HFFc6 (cell line): Measurements from ENCODE around the gene MAP4. TPM values are rescaled to one million over a fixed set of nuclear protein-coding genes. Genes with fewer than 3 reads are reported as not detected.

Experiments used
- DNase-seq: peaks from one replicate; pipeline ENCODE4 v3.0.0-alpha.2; 2018
- H3K27ac Mint-ChIP-seq: 2 replicates; pipeline ENCODE4 v1.8.0; 2020; ENCODE audit warnings: mild to moderate bottlenecking, mixed read lengths
- H3K27me3 Mint-ChIP-seq: 2 replicates; pipeline ENCODE4 v1.8.0; 2021; ENCODE audit warnings: mild to moderate bottlenecking, moderate library complexity, mixed read lengths; ENCODE audit not compliant: insufficient read depth
- H3K36me3 Mint-ChIP-seq: 2 replicates; pipeline ENCODE4 v1.8.0; 2021; ENCODE audit warnings: low read depth, mixed read lengths
- H3K4me1 Mint-ChIP-seq: 2 replicates; pipeline ENCODE4 v1.8.0; 2020; ENCODE audit warnings: low read depth, mixed read lengths
- H3K4me3 Mint-ChIP-seq: 2 replicates; pipeline ENCODE4 v1.8.0; 2020; ENCODE audit warnings: mild to moderate bottlenecking, moderate library complexity, mixed read lengths
- H3K9me3 Mint-ChIP-seq: 2 replicates; pipeline ENCODE4 v1.8.0; 2020; ENCODE audit warnings: mild to moderate bottlenecking, mixed read lengths
- total RNA-seq, 6 experiments: library from RNA; stranded (reverse); fragmentation: NEBNext Ultra II Directional; extraction: Animal tissue kit (Norgen Biotek cat#: 25700); gene quantifications; 2 replicates in 1 of 6; 3 replicates in 5 of 6; pipeline ENCODE4 v1.2.3, GENCODE V29; 2021
- TF ChIP-seq, protein P1 (sequence below): fragments of 200-600 bp; sonication (generic); IDR thresholded peaks from 2 replicates; pipeline ENCODE4 v1.5.0; 2021; ENCODE audit warnings: antibody characterized with exemption, mild to moderate bottlenecking

MAP4 gene
- total RNA-seq, 6 experiments from 2014 or later = 294 to 328 (median 312) TPM

GRCh38 chr3:48034000-48034516 lies 17.8 kb upstream of the MAP4 start:
- H3K27me3 Mint-ChIP-seq = peaks cover 6% of the 10 kb centered on the region
- H3K9me3 Mint-ChIP-seq = no peaks in the 10 kb centered on the region
- peaks cover 5% of the 10 kb centered on the region; the same call in 1 of the 2 replicates for H3K36me3 Mint-ChIP-seq
- H3K4me3 Mint-ChIP-seq = peak overlapping the region; percentile 58; the same call in 1 of the 2 replicates
- peaks cover 58% of the 10 kb centered on the region for H3K4me1 Mint-ChIP-seq
- DNase-seq = peak; percentile 80
- TF ChIP-seq, protein P1, sequence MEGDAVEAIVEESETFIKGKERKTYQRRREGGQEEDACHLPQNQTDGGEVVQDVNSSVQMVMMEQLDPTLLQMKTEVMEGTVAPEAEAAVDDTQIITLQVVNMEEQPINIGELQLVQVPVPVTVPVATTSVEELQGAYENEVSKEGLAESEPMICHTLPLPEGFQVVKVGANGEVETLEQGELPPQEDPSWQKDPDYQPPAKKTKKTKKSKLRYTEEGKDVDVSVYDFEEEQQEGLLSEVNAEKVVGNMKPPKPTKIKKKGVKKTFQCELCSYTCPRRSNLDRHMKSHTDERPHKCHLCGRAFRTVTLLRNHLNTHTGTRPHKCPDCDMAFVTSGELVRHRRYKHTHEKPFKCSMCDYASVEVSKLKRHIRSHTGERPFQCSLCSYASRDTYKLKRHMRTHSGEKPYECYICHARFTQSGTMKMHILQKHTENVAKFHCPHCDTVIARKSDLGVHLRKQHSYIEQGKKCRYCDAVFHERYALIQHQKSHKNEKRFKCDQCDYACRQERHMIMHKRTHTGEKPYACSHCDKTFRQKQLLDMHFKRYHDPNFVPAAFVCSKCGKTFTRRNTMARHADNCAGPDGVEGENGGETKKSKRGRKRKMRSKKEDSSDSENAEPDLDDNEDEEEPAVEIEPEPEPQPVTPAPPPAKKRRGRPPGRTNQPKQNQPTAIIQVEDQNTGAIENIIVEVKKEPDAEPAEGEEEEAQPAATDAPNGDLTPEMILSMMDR = no peak
- peak overlapping the region; percentile 74 for H3K27ac Mint-ChIP-seq

DNA sequence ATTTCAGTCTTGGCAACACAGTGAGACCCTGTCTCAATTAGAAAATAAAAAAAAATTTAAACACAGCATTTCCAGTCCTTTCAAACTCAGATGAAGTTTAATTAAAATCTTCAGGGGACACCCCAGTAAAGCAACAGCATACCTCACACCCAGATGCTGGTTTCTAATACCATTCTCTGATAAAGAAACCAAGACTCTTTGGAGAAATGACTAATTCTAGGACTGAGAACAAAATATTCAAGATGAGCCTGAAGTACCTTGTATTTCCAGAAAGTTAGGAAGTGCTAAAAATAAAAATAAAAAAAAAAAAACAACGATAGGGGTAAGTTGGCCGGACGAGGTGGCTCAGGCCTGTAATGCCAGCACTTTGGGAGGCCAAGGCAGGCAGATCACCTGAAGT lies 14.0 kb upstream of the MAP4 start:
- peaks cover 48% of the 10 kb centered on the region for H3K4me1 Mint-ChIP-seq
- no peak overlapping the region for H3K27ac Mint-ChIP-seq
- peaks cover 3% of the 10 kb centered on the region for H3K27me3 Mint-ChIP-seq
- DNase-seq = no peak
- no peak overlapping the region for H3K4me3 Mint-ChIP-seq
- H3K9me3 Mint-ChIP-seq = no peaks in the 10 kb centered on the region
- TF ChIP-seq, protein P1 = no peak
- peaks cover 5% of the 10 kb centered on the region; the same call in 1 of the 2 replicates for H3K36me3 Mint-ChIP-seq

DNA sequence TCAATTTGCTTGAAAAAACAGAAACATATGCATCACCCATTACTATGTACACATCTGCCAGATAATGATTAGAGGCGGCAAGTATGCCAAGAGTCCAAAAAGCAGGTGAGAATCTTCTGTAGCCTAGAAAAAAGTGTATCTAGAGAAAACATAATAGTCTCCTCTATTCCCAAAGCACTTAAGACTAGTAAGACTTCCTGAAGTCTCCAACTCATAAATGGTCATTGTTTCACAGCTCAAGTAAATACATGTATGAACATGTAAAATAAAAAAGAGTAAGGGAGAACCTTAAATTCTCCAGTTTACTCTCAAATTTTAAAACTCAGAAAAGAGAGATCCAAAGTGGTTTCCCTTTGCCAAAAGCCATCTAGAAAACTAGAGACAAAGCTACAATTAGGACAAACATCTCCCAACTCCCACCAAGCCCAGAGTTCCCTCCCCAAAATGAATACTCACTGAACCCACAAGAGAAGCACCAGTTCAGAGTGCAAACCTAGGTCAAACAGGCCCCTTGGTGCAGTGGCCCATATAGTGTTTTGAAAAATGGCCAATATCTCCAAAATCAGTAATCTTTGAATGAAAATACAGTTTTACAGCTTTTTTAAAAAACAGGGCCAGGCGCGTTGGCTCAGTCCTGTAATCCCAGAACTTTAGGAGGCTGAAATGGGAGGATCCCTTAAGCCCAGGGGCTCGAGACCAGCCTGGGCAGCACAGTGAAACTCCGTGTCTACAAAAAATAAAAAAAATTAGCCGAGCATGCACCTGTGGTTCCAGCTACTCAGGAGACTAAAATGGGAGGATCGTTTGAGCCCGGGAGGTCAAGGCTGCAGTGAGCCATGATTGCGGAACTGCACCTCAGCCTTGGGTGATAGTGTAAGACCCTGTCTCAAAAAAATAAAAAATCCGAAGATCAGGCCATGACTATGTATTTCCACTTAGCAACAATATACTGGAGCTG lies 11.0 kb upstream of the MAP4 start:
- TF ChIP-seq, protein P1 = no peak
- H3K36me3 Mint-ChIP-seq = peaks cover 5% of the 10 kb centered on the region; the same call in 1 of the 2 replicates
- H3K27ac Mint-ChIP-seq = peak overlapping the region; percentile 52; the same call in 1 of the 2 replicates
- no peak overlapping the region for H3K4me3 Mint-ChIP-seq
- peaks cover 46% of the 10 kb centered on the region for H3K4me1 Mint-ChIP-seq
- no peak for DNase-seq
- H3K27me3 Mint-ChIP-seq = no peaks in the 10 kb centered on the region; the same call in 1 of the 2 replicates
- no peaks in the 10 kb centered on the region for H3K9me3 Mint-ChIP-seq

GRCh38 chr3:48026098-48026497 lies 9.9 kb upstream of the MAP4 start:
- Mint-ChIP-seq H3K4me3 (no peak overlapping the region), H3K27me3 (no peaks in the 10 kb centered on the region; the same call in 1 of the 2 replicates), H3K9me3 (no peaks in the 10 kb centered on the region), H3K36me3 (peaks cover 10% of the 10 kb centered on the region), H3K27ac (no peak overlapping the region; the same call in 1 of the 2 replicates), H3K4me1 (peaks cover 46% of the 10 kb centered on the region)
- TF ChIP-seq, protein P1 = no peak
- DNase-seq = no peak

DNA sequence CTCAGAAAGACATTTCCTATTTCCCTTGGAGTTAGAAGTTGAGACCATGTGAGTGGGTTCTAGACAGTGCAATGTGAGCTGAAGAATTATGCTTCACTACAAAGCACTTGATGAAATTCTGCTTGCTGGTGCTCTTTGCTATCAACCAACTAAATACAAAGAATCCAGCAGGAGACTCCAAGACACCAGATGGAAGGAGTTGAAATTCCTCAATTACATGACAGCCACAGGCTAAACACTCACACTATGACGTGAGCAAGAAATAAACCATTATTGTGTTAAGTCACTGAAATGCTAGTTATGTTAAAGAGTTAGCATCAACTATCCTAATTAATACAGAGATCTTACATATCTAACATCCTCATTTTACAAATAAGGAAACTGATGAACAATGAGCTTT lies 8.2 kb upstream of the MAP4 start:
- peak overlapping the region; percentile 77 for H3K27ac Mint-ChIP-seq
- peaks cover 15% of the 10 kb centered on the region for H3K36me3 Mint-ChIP-seq
- H3K27me3 Mint-ChIP-seq = no peaks in the 10 kb centered on the region; the same call in 1 of the 2 replicates
- H3K4me1 Mint-ChIP-seq = peaks cover 59% of the 10 kb centered on the region
- TF ChIP-seq, protein P1 = no peak
- no peak overlapping the region for H3K4me3 Mint-ChIP-seq
- H3K9me3 Mint-ChIP-seq = no peaks in the 10 kb centered on the region
- DNase-seq = peak; percentile 43
